Type B pancreatic cell (in vitro differentiated cells): ENCODE measurements around the gene DLGAP4. TPM values are rescaled to one million over a fixed set of nuclear protein-coding genes. Genes with fewer than 3 reads are reported as not detected.

ENCODE experiments used
- DNase-seq: peaks from one replicate; pipeline ENCODE4 v3.0.0; 2021; ENCODE audit warnings: mixed read lengths; ENCODE audit not compliant: unreplicated experiment; ENCODE audit errors: extremely low spot score
- H3K27ac Mint-ChIP-seq: 2 replicates; pipeline ENCODE4 v1.8.0; 2021; ENCODE audit warnings: mild to moderate bottlenecking, mixed read lengths
- H3K27me3 Mint-ChIP-seq: 2 replicates; pipeline ENCODE4 v1.8.0; 2021; ENCODE audit warnings: mixed read lengths
- H3K36me3 Mint-ChIP-seq: 2 replicates; pipeline ENCODE4 v1.8.0; 2021; ENCODE audit warnings: mixed read lengths
- H3K4me1 Mint-ChIP-seq: one replicate; pipeline ENCODE4 v1.8.0; 2021; ENCODE audit warnings: mixed read lengths; ENCODE audit not compliant: unreplicated experiment
- H3K4me3 Mint-ChIP-seq: 2 replicates; pipeline ENCODE4 v1.8.0; 2021; ENCODE audit warnings: mild to moderate bottlenecking, mixed read lengths
- H3K9me3 Mint-ChIP-seq: 2 replicates; pipeline ENCODE4 v1.8.0; 2021; ENCODE audit warnings: mixed read lengths
- CTCF ChIP-seq: fragments of 200-600 bp; sonication (generic); conservative IDR thresholded peaks from 2 replicates; pipeline ENCODE4 v1.5.0; 2021; ENCODE audit warnings: antibody characterized with exemption, mild to moderate bottlenecking
- total RNA-seq: library from RNA; stranded (reverse); gene quantifications from 2 replicates; pipeline ENCODE4 v1.2.1, GENCODE V29; 2021; ENCODE audit warnings: low replicate concordance

The DLGAP4 gene
- total RNA-seq, 1 donor from 2014 or later, result 78.0 TPM

- no peaks in the 10 kb centered on the region for H3K36me3 Mint-ChIP-seq
- H3K27me3 Mint-ChIP-seq, result peaks cover 13% of the 10 kb centered on the region
- no peak for TF ChIP-seq CTCF
- H3K4me1 Mint-ChIP-seq, result no peaks in the 10 kb centered on the region
- no peak for DNase-seq
- H3K27ac Mint-ChIP-seq, result no peak overlapping the region
- H3K9me3 Mint-ChIP-seq, result no peaks in the 10 kb centered on the region
- H3K4me3 Mint-ChIP-seq, result no peak overlapping the region
These were observed 112.6 kb downstream of the DLGAP4 start for GRCh38 chr20:36418711-36419110.

- no peaks in the 10 kb centered on the region for H3K9me3 Mint-ChIP-seq
- H3K27ac Mint-ChIP-seq, result no peak overlapping the region
- no peak for DNase-seq
- no peaks in the 10 kb centered on the region for H3K4me1 Mint-ChIP-seq
- TF ChIP-seq CTCF, result no peak
- H3K27me3 Mint-ChIP-seq, result peaks cover 27% of the 10 kb centered on the region
- H3K4me3 Mint-ChIP-seq, result no peak overlapping the region
- no peaks in the 10 kb centered on the region for H3K36me3 Mint-ChIP-seq
These were observed 115.5 kb downstream of the DLGAP4 start for GRCh38 chr20:36421641-36422040.

DNA sequence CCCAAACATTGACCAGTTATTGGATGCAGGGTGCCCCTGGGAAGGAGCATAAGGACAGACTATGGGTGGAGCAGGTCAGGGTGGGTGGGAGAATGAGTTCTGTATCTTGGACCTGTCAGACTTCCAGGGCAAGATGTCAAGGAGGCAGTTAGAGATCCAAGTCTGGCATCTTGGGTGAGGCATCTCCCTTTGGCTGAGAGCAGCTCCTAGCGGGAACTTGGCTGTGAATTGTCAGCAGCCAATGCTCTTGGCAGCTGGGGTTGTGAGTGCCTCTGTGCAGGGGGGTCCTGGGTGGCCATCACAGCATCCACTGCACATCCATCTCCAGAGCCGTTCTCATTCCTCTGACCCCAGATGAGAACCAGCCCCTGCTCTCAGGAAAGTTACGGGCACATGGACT is 118.2 kb downstream of the DLGAP4 start:
- DNase-seq, result no peak
- H3K9me3 Mint-ChIP-seq, result no peaks in the 10 kb centered on the region
- H3K27ac Mint-ChIP-seq, result no peak overlapping the region
- no peak overlapping the region for H3K4me3 Mint-ChIP-seq
- H3K36me3 Mint-ChIP-seq, result no peaks in the 10 kb centered on the region
- peaks cover 25% of the 10 kb centered on the region for H3K27me3 Mint-ChIP-seq
- TF ChIP-seq CTCF, result no peak
- H3K4me1 Mint-ChIP-seq, result no peaks in the 10 kb centered on the region

DNA sequence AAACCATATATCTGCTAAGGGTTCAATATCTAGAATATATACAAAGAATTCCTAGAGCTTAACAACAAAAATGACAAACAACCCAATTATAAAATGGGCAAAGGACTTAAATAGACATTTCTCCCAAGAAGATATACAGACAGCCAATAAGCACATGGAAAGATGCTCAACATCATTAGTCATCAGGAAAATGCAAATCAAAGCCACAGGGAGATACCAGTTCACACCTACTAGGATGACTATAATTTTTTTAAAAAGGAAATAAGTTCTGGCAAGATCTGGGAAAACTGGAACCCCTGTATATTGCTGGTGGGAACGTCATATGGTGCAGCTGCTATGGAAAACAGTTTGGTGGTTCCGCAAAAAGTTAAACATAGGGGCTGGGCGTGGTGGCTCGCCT is 119.0 kb downstream of the DLGAP4 start:
- no peaks in the 10 kb centered on the region for H3K36me3 Mint-ChIP-seq
- no peak overlapping the region for H3K27ac Mint-ChIP-seq
- no peak for DNase-seq
- peaks cover 23% of the 10 kb centered on the region for H3K27me3 Mint-ChIP-seq
- TF ChIP-seq CTCF, result no peak
- no peaks in the 10 kb centered on the region for H3K9me3 Mint-ChIP-seq
- no peaks in the 10 kb centered on the region for H3K4me1 Mint-ChIP-seq
- no peak overlapping the region for H3K4me3 Mint-ChIP-seq

DNA sequence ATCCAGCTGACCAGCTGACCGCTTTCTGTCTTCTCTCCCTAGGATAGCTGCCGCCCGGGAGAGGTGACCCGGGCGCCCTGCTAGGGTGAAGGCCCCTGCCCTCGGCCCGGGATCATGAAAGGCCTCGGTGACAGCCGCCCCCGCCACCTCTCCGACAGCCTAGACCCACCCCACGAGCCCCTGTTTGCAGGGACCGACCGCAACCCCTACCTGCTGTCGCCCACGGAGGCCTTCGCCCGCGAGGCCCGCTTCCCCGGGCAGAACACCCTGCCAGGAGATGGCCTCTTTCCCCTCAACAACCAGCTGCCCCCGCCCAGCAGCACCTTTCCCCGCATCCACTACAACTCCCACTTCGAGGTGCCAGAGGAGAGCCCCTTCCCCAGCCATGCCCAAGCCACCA is 125.5 kb downstream of the DLGAP4 start:
- H3K27ac Mint-ChIP-seq, result no peak overlapping the region
- H3K27me3 Mint-ChIP-seq, result peaks cover 10% of the 10 kb centered on the region
- TF ChIP-seq CTCF, result no peak
- H3K36me3 Mint-ChIP-seq, result no peaks in the 10 kb centered on the region
- H3K4me1 Mint-ChIP-seq, result no peaks in the 10 kb centered on the region
- no peaks in the 10 kb centered on the region for H3K9me3 Mint-ChIP-seq
- DNase-seq, result no peak
- no peak overlapping the region for H3K4me3 Mint-ChIP-seq

DNA sequence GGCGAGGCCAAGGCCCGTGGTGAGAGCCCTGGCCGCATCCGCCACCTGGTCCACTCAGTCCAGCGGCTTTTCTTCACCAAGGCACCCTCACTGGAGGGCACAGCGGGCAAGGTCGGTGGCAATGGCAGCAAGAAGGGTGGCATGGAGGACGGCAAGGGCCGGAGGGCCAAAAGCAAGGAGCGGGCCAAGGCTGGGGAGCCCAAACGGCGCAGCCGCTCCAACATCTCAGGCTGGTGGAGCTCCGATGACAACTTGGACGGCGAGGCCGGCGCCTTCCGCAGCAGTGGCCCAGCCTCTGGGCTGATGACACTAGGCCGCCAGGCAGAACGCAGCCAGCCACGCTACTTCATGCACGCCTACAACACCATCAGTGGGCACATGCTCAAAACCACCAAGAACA is 126.0 kb downstream of the DLGAP4 start:
- no peaks in the 10 kb centered on the region for H3K9me3 Mint-ChIP-seq
- DNase-seq, result no peak
- no peaks in the 10 kb centered on the region for H3K36me3 Mint-ChIP-seq
- H3K27me3 Mint-ChIP-seq, result peaks cover 7% of the 10 kb centered on the region
- H3K4me3 Mint-ChIP-seq, result no peak overlapping the region
- no peaks in the 10 kb centered on the region for H3K4me1 Mint-ChIP-seq
- no peak for TF ChIP-seq CTCF
- no peak overlapping the region for H3K27ac Mint-ChIP-seq
